ENCODE data around the gene RAPGEF4.

- TF ChIP-seq CTCF (IDR thresholded peaks at IDR 0.05 in 4 of 5, conservative IDR thresholded peaks at IDR 0.05 in 1 of 5) (no peak), POLR2A (IDR thresholded peaks at IDR 0.05) (no peak)
These were observed 315.0 kb downstream of the RAPGEF4 start for GRCh38 chr2:173050684-173051083.
